A172 (cell line): ENCODE measurements around the gene PTGDS. TPM values are rescaled to one million over a fixed set of nuclear protein-coding genes. Genes with fewer than 3 reads are reported as not detected.

ENCODE experiments used
- DNase-seq: peaks from one replicate; pipeline ENCODE4 v3.0.0-alpha.2; 2015; ENCODE audit warnings: low spot score
- total RNA-seq: library from RNA; depleted of rRNA; stranded (reverse); fragments of >200 nt; shearing (Covaris generic); gene quantifications from 2 replicates; pipeline ENCODE4 v1.2.3, GENCODE V29; 2014

The PTGDS gene
- total RNA-seq, 1 experiment from 2014 or later = not detected

- no peak for DNase-seq
Measured at GRCh38 chr9:136957901-136958300, 19.4 kb upstream of the PTGDS start.

GRCh38 chr9:136958473-136958872, 18.8 kb upstream of the PTGDS start:
- no peak for DNase-seq

- DNase-seq = no peak
Measured at GRCh38 chr9:136958898-136959850, 18.1 kb upstream of the PTGDS start.

- no peak for DNase-seq
Measured at GRCh38 chr9:136960212-136960937, 16.9 kb upstream of the PTGDS start.

GRCh38 chr9:136960938-136961275, 16.4 kb upstream of the PTGDS start:
- DNase-seq = no peak

- no peak for DNase-seq
Measured at GRCh38 chr9:136961279-136962065, 15.8 kb upstream of the PTGDS start.

GRCh38 chr9:136962163-136962562, 15.1 kb upstream of the PTGDS start:
- no peak for DNase-seq

- DNase-seq = no peak
Measured at GRCh38 chr9:136962701-136963248, 14.5 kb upstream of the PTGDS start.

- DNase-seq = no peak
Measured at GRCh38 chr9:136963341-136963740, 14.0 kb upstream of the PTGDS start.

GRCh38 chr9:136963751-136964150, 13.6 kb upstream of the PTGDS start:
- no peak for DNase-seq

GRCh38 chr9:136964171-136964689, 13.1 kb upstream of the PTGDS start:
- peak; percentile 61 for DNase-seq

GRCh38 chr9:136964833-136965422, 12.4 kb upstream of the PTGDS start:
- no peak for DNase-seq

- DNase-seq = no peak
Measured at GRCh38 chr9:136965771-136966484, 11.4 kb upstream of the PTGDS start.

GRCh38 chr9:136968333-136969127, 8.8 kb upstream of the PTGDS start:
- no peak for DNase-seq

GRCh38 chr9:136969150-136969549, 8.2 kb upstream of the PTGDS start:
- no peak for DNase-seq

- no peak for DNase-seq
Measured at GRCh38 chr9:136969774-136970173, 7.5 kb upstream of the PTGDS start.

- DNase-seq = no peak
Measured at GRCh38 chr9:136970361-136970760, 6.9 kb upstream of the PTGDS start.

GRCh38 chr9:136971746-136972145, 5.6 kb upstream of the PTGDS start:
- no peak for DNase-seq

GRCh38 chr9:136972335-136972734, 5.0 kb upstream of the PTGDS start:
- no peak for DNase-seq

GRCh38 chr9:136972743-136973142, 4.6 kb upstream of the PTGDS start:
- DNase-seq = no peak
